ENCODE results near the gene HNF4A. TPM values are rescaled to one million over a fixed set of nuclear protein-coding genes. Genes with fewer than 3 reads are reported as not detected.

Gene HNF4A
- total and polyA plus RNA-seq, 2 of the 13 experiments (the other 11 are each of a cell fraction or from before 2014, with no cell fraction given) = 80.9 to 169 TPM

DNA sequence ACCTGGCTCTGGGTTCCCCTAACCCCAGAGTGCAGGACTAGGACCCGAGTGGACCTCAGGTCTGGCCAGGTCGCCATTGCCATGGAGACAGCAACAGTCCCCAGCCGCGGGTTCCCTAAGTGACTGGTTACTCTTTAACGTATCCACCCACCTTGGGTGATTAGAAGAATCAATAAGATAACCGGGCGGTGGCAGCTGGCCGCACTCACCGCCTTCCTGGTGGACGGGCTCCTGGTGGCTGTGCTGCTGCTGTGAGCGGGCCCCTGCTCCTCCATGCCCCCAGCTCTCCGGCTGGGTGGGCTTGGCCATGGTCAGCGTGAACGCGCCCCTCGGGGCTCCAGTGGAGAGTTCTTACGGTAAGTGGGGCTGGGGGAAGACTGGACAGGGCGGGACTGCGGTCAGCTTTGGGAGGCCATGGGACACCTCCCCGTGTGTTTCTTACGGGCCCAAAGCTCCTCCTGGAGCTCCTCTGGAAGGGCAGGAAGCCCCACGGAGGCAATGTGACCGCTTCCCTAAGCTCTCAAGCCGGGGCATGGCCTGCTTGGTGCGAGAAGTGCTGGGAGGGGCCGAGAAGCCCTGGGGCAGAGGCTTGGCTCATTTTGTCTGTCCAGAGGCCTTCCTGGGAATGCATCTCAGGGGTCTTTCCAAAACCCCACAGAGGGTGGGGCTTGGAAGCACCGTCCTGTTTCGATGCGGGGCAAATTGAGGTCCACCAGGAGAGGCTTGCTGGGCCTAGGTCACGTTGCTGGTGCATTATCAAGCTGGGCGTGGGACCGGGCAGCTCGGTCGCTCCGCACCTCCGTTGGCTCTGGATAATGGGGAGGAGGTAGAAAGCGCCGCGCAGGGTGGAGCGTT is at the start of gene HNF4A (continued):
- TF ChIP-seq, protein P1, sequence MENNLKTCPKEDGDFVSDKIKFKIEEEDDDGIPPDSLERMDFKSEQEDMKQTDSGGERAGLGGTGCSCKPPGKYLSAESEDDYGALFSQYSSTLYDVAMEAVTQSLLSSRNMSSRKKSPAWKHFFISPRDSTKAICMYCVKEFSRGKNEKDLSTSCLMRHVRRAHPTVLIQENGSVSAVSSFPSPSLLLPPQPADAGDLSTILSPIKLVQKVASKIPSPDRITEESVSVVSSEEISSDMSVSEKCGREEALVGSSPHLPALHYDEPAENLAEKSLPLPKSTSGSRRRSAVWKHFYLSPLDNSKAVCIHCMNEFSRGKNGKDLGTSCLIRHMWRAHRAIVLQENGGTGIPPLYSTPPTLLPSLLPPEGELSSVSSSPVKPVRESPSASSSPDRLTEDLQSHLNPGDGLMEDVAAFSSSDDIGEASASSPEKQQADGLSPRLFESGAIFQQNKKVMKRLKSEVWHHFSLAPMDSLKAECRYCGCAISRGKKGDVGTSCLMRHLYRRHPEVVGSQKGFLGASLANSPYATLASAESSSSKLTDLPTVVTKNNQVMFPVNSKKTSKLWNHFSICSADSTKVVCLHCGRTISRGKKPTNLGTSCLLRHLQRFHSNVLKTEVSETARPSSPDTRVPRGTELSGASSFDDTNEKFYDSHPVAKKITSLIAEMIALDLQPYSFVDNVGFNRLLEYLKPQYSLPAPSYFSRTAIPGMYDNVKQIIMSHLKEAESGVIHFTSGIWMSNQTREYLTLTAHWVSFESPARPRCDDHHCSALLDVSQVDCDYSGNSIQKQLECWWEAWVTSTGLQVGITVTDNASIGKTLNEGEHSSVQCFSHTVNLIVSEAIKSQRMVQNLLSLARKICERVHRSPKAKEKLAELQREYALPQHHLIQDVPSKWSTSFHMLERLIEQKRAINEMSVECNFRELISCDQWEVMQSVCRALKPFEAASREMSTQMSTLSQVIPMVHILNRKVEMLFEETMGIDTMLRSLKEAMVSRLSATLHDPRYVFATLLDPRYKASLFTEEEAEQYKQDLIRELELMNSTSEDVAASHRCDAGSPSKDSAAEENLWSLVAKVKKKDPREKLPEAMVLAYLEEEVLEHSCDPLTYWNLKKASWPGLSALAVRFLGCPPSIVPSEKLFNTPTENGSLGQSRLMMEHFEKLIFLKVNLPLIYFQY (CRISPR knock-in tag; IDR thresholded peaks at IDR 0.05; ENCODE audit: borderline replicate concordance) = no peak; the same call in 1 of the 2 replicates
- TF ChIP-seq, protein P2, sequence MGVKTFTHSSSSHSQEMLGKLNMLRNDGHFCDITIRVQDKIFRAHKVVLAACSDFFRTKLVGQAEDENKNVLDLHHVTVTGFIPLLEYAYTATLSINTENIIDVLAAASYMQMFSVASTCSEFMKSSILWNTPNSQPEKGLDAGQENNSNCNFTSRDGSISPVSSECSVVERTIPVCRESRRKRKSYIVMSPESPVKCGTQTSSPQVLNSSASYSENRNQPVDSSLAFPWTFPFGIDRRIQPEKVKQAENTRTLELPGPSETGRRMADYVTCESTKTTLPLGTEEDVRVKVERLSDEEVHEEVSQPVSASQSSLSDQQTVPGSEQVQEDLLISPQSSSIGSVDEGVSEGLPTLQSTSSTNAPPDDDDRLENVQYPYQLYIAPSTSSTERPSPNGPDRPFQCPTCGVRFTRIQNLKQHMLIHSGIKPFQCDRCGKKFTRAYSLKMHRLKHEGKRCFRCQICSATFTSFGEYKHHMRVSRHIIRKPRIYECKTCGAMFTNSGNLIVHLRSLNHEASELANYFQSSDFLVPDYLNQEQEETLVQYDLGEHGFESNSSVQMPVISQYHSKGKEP (CRISPR knock-in tag; IDR thresholded peaks at IDR 0.05) = peak; percentile 78; the same call in 1 of the 2 replicates
- TF ChIP-seq CHD2 (IDR thresholded peaks at IDR 0.05; ENCODE audit: low read depth, low read length) = no peak
- TF ChIP-seq, protein P3, sequence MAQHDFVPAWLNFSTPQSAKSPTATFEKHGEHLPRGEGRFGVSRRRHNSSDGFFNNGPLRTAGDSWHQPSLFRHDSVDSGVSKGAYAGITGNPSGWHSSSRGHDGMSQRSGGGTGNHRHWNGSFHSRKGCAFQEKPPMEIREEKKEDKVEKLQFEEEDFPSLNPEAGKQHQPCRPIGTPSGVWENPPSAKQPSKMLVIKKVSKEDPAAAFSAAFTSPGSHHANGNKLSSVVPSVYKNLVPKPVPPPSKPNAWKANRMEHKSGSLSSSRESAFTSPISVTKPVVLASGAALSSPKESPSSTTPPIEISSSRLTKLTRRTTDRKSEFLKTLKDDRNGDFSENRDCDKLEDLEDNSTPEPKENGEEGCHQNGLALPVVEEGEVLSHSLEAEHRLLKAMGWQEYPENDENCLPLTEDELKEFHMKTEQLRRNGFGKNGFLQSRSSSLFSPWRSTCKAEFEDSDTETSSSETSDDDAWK (CRISPR knock-in tag; IDR thresholded peaks at IDR 0.05) = no peak
- peak; percentile 95 for TF ChIP-seq HES4 (CRISPR knock-in tag; IDR thresholded peaks at IDR 0.05; ENCODE audit: borderline replicate concordance)
- no peak for TF ChIP-seq MAFF (IDR thresholded peaks at IDR 0.05; ENCODE audit: low read depth, low read length)
- peak; percentile 85 for TF ChIP-seq HNRNPLL (IDR thresholded peaks at IDR 0.05; ENCODE audit: low read depth, low read length, poor library complexity, severe bottlenecking)
- TF ChIP-seq, protein P4, sequence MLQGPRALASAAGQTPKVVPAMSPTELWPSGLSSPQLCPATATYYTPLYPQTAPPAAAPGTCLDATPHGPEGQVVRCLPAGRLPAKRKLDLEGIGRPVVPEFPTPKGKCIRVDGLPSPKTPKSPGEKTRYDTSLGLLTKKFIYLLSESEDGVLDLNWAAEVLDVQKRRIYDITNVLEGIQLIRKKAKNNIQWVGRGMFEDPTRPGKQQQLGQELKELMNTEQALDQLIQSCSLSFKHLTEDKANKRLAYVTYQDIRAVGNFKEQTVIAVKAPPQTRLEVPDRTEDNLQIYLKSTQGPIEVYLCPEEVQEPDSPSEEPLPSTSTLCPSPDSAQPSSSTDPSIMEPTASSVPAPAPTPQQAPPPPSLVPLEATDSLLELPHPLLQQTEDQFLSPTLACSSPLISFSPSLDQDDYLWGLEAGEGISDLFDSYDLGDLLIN (CRISPR knock-in tag; IDR thresholded peaks at IDR 0.05; ENCODE audit: borderline replicate concordance) = peak; percentile 80; the same call in 1 of the 2 replicates
- TF ChIP-seq SCMH1 (CRISPR knock-in tag; IDR thresholded peaks at IDR 0.05; ENCODE audit: borderline replicate concordance) = no peak
- no peak for TF ChIP-seq NONO (IDR thresholded peaks at IDR 0.05)
- TF ChIP-seq NONO (CRISPR knock-in tag; conservative IDR thresholded peaks at IDR 0.05) = peak; percentile 84
- peak; percentile 95 for TF ChIP-seq ZNF570 (CRISPR knock-in tag; IDR thresholded peaks at IDR 0.05; ENCODE audit: borderline replicate concordance)
- TF ChIP-seq EEA1 (CRISPR knock-in tag; IDR thresholded peaks at IDR 0.05; ENCODE audit: borderline replicate concordance) = peak; percentile 23; the same call in 1 of the 2 replicates
- TF ChIP-seq, protein P5, sequence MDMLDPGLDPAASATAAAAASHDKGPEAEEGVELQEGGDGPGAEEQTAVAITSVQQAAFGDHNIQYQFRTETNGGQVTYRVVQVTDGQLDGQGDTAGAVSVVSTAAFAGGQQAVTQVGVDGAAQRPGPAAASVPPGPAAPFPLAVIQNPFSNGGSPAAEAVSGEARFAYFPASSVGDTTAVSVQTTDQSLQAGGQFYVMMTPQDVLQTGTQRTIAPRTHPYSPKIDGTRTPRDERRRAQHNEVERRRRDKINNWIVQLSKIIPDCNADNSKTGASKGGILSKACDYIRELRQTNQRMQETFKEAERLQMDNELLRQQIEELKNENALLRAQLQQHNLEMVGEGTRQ (IDR thresholded peaks at IDR 0.05; ENCODE audit: low read depth, low read length) = no peak
- TF ChIP-seq, protein P5 (CRISPR knock-in tag; IDR thresholded peaks at IDR 0.05; ENCODE audit: borderline replicate concordance) = peak; percentile 45; the same call in 1 of the 2 replicates
- peak; percentile 93 for TF ChIP-seq RBFOX2 (IDR thresholded peaks at IDR 0.05; ENCODE audit: low read depth, low read length)
